ENCODE data around the gene BTNL2.

DNA sequence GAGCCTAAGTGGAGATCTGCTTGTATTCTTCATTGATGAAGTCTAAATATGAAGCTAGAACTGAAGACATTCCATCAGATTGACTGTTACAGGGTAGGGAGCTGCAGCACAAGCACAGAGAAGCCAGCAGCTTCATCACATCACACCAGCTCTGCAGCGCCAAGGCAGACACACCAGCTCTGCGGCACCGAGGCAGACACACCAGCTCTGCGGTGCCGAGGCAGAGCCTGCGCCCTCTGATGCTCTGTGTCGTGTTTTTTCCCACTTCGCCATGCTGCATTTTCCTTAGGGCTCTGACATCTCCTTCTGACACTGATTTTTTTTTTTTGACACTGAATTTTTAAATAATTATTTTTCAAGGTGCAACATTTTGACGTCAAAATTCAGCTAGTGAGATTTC lies 784 bp downstream of the BTNL2 start:
- TF ChIP-seq, protein P1, sequence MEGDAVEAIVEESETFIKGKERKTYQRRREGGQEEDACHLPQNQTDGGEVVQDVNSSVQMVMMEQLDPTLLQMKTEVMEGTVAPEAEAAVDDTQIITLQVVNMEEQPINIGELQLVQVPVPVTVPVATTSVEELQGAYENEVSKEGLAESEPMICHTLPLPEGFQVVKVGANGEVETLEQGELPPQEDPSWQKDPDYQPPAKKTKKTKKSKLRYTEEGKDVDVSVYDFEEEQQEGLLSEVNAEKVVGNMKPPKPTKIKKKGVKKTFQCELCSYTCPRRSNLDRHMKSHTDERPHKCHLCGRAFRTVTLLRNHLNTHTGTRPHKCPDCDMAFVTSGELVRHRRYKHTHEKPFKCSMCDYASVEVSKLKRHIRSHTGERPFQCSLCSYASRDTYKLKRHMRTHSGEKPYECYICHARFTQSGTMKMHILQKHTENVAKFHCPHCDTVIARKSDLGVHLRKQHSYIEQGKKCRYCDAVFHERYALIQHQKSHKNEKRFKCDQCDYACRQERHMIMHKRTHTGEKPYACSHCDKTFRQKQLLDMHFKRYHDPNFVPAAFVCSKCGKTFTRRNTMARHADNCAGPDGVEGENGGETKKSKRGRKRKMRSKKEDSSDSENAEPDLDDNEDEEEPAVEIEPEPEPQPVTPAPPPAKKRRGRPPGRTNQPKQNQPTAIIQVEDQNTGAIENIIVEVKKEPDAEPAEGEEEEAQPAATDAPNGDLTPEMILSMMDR (IDR thresholded peaks at IDR 0.05): no peak
- TF ChIP-seq EP300 (IDR thresholded peaks at IDR 0.05) (no peak), POLR2A (IDR thresholded peaks at IDR 0.05) (no peak)

Data from tibial nerve (tissue), 4 donors.